Measurements from ENCODE around the gene PSME1. TPM values are rescaled to one million over a fixed set of nuclear protein-coding genes. Genes with fewer than 3 reads are reported as not detected.

Gene PSME1
- total and polyA plus RNA-seq, 2 experiments from 2014 or later: 61.1 to 215 TPM

DNA sequence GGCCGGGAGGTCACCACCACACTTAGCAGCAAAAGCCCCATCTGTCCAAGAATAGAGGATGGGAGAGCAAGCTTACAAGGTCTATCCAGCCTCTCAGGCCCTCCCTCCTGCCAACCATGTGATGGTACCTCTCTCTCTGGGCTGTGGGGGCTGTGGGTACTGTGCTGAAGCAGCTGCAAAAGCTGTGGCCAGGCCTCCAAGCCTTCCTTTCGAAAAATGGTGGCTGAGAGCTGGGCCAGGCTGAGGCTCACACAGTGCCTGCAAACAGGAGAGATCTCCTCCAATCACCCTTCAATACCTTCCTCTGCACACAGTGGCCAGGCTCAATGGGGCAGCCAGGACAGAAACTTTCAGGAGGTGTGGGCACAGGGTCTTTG is 51.5 kb downstream of the PSME1 start:
- Mint-ChIP-seq H3K4me3 (peak overlapping the region; percentile 96), H3K36me3 (ENCODE audit: low read depth) (peaks cover 72% of the 10 kb centered on the region), H3K27me3 (ENCODE audit: insufficient read depth, low read depth, poor library complexity) (peaks cover 24% of the 10 kb centered on the region), H3K4me1 (peaks cover 17% of the 10 kb centered on the region), H3K9me3 (peaks cover 1% of the 10 kb centered on the region; the same call in 2 of the 3 replicates), H3K27ac (no peak overlapping the region)
- no peak for TF ChIP-seq JUNB (IDR thresholded peaks at IDR 0.05; ENCODE audit: unreplicated experiment)
- TF ChIP-seq, protein P1, sequence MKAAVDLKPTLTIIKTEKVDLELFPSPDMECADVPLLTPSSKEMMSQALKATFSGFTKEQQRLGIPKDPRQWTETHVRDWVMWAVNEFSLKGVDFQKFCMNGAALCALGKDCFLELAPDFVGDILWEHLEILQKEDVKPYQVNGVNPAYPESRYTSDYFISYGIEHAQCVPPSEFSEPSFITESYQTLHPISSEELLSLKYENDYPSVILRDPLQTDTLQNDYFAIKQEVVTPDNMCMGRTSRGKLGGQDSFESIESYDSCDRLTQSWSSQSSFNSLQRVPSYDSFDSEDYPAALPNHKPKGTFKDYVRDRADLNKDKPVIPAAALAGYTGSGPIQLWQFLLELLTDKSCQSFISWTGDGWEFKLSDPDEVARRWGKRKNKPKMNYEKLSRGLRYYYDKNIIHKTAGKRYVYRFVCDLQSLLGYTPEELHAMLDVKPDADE (IDR thresholded peaks at IDR 0.05): no peak
- no peak for TF ChIP-seq ZNF114 (CRISPR knock-in tag; IDR thresholded peaks at IDR 0.05)
- no peak for TF ChIP-seq ZNF331 (CRISPR knock-in tag; IDR thresholded peaks at IDR 0.05; ENCODE audit: low read depth)
- TF ChIP-seq REST (IDR thresholded peaks at IDR 0.05; ENCODE audit: unreplicated experiment): no peak
- TF ChIP-seq, protein P2, sequence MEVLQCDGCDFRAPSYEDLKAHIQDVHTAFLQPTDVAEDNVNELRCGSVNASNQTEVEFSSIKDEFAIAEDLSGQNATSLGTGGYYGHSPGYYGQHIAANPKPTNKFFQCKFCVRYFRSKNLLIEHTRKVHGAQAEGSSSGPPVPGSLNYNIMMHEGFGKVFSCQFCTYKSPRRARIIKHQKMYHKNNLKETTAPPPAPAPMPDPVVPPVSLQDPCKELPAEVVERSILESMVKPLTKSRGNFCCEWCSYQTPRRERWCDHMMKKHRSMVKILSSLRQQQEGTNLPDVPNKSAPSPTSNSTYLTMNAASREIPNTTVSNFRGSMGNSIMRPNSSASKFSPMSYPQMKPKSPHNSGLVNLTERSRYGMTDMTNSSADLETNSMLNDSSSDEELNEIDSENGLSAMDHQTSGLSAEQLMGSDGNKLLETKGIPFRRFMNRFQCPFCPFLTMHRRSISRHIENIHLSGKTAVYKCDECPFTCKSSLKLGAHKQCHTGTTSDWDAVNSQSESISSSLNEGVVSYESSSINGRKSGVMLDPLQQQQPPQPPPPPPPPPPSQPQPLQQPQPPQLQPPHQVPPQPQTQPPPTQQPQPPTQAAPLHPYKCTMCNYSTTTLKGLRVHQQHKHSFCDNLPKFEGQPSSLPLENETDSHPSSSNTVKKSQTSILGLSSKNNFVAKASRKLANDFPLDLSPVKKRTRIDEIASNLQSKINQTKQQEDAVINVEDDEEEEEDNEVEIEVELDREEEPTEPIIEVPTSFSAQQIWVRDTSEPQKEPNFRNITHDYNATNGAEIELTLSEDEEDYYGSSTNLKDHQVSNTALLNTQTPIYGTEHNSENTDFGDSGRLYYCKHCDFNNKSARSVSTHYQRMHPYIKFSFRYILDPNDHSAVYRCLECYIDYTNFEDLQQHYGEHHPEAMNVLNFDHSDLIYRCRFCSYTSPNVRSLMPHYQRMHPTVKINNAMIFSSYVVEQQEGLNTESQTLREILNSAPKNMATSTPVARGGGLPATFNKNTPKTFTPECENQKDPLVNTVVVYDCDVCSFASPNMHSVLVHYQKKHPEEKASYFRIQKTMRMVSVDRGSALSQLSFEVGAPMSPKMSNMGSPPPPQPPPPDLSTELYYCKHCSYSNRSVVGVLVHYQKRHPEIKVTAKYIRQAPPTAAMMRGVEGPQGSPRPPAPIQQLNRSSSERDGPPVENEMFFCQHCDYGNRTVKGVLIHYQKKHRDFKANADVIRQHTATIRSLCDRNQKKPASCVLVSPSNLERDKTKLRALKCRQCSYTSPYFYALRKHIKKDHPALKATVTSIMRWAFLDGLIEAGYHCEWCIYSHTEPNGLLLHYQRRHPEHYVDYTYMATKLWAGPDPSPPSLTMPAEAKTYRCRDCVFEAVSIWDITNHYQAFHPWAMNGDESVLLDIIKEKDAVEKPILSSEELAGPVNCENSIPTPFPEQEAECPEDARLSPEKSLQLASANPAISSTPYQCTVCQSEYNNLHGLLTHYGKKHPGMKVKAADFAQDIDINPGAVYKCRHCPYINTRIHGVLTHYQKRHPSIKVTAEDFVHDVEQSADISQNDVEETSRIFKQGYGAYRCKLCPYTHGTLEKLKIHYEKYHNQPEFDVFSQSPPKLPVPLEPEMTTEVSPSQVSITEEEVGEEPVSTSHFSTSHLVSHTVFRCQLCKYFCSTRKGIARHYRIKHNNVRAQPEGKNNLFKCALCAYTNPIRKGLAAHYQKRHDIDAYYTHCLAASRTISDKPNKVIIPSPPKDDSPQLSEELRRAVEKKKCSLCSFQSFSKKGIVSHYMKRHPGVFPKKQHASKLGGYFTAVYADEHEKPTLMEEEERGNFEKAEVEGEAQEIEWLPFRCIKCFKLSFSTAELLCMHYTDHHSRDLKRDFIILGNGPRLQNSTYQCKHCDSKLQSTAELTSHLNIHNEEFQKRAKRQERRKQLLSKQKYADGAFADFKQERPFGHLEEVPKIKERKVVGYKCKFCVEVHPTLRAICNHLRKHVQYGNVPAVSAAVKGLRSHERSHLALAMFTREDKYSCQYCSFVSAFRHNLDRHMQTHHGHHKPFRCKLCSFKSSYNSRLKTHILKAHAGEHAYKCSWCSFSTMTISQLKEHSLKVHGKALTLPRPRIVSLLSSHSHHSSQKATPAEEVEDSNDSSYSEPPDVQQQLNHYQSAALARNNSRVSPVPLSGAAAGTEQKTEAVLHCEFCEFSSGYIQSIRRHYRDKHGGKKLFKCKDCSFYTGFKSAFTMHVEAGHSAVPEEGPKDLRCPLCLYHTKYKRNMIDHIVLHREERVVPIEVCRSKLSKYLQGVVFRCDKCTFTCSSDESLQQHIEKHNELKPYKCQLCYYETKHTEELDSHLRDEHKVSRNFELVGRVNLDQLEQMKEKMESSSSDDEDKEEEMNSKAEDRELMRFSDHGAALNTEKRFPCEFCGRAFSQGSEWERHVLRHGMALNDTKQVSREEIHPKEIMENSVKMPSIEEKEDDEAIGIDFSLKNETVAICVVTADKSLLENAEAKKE (CRISPR knock-in tag; IDR thresholded peaks at IDR 0.05): no peak
- TF ChIP-seq EZH2phosphoT487 (IDR thresholded peaks at IDR 0.05; ENCODE audit: unreplicated experiment): no peak
- no peak for TF ChIP-seq STAT1 (IDR thresholded peaks at IDR 0.05; ENCODE audit: unreplicated experiment)
- TF ChIP-seq CTCF (conservative IDR thresholded peaks at IDR 0.05; ENCODE audit: low read depth in 2 of 2): no peak
- TF ChIP-seq CREB1 (CRISPR knock-in tag; IDR thresholded peaks at IDR 0.05; ENCODE audit: low read depth): no peak
- TF ChIP-seq POLR2AphosphoS5 (IDR thresholded peaks at IDR 0.05; ENCODE audit: low read depth): no peak
- no peak for TF ChIP-seq NANOG (IDR thresholded peaks at IDR 0.05; ENCODE audit: borderline replicate concordance)
- no peak for TF ChIP-seq EZH2 (IDR thresholded peaks at IDR 0.05; ENCODE audit: low read depth, unreplicated experiment)
- Histone ChIP-seq H4K20me1 (replicated peaks; ENCODE audit: insufficient read depth) (peaks cover 6% of the 10 kb centered on the region), H3K4me1 (ENCODE audit: insufficient read depth) (peaks cover 10% of the 10 kb centered on the region), H3K36me3 (ENCODE audit: insufficient read depth) (no peaks in the 10 kb centered on the region; the same call in 1 of the 2 replicates), H3K4me3 (peak overlapping the region; percentile 94), H2AFZ (no peak overlapping the region), H3K27me3 (ENCODE audit: insufficient read depth) (no peaks in the 10 kb centered on the region), H3K27ac (ENCODE audit: low read depth) (no peak overlapping the region), H3K79me2 (replicated peaks; ENCODE audit: insufficient read depth) (peaks cover 13% of the 10 kb centered on the region; the same call in 1 of the 2 replicates), H3K9me2 (ENCODE audit: insufficient read depth) (no peaks in the 10 kb centered on the region), H3K4me2 (peak overlapping the region; percentile 94), H3F3A (replicated peaks; ENCODE audit: low read depth) (no peaks in the 10 kb centered on the region; the same call in 1 of the 2 replicates)
- ATAC-seq (no peak), DNase-seq (ENCODE audit: low spot score) (no peak)
